ENCODE results near the gene LSM8. TPM values are rescaled to one million over a fixed set of nuclear protein-coding genes. Genes with fewer than 3 reads are reported as not detected.
"Not testable (repeated sequence)": the region's sequence is repeated elsewhere in the genome, so short reads cannot be mapped to it uniquely, and the experiment has no call there.

Gene LSM8
- total RNA-seq: 49.9 and 50.0 TPM in 2 replicates
- long read RNA-seq, full-length matches to known transcripts: 64 of 70 reads
- long read RNA-seq, partial matches to known transcripts: 2 of 70 reads
- long read RNA-seq, other reads (novel, unspliced or antisense): 4 of 70 reads

- H3K4me3 Mint-ChIP-seq: peak within 1 kb of the TSS; percentile 94
- H3K9me3 Mint-ChIP-seq: no peaks in the 10 kb centered on the region
- H3K27me3 Mint-ChIP-seq (ENCODE audit: low read depth): no peaks in the 10 kb centered on the region
- peaks cover 10% of the 10 kb centered on the region for H3K36me3 Mint-ChIP-seq (ENCODE audit: low read depth)
- TF ChIP-seq CTCF (conservative IDR thresholded peaks at IDR 0.05): no peak
- H3K4me1 Mint-ChIP-seq: peaks cover 41% of the 10 kb centered on the region
- peak within 1 kb of the TSS; percentile 99 for H3K27ac Mint-ChIP-seq (ENCODE audit: unreplicated experiment)
- peak; percentile 93 for DNase-seq (ENCODE audit: low read depth, low spot score)
Measured at GRCh38 chr7:118183786-118184564, at the start of gene LSM8. TSS of gene LSM8 (plus strand) at chr7:118184164. CDS start at chr7:118184224, 60 bp downstream.

GRCh38 chr7:118134420-118134819 is 49.5 kb upstream of the LSM8 start:
- not testable (repeated sequence) for DNase-seq (ENCODE audit: low read depth, low spot score); H3K36me3 Mint-ChIP-seq (ENCODE audit: low read depth); H3K27me3 Mint-ChIP-seq (ENCODE audit: low read depth); H3K4me3 Mint-ChIP-seq; H3K4me1 Mint-ChIP-seq; H3K27ac Mint-ChIP-seq (ENCODE audit: unreplicated experiment)
- peaks cover 10% of the 10 kb centered on the region for H3K9me3 Mint-ChIP-seq

- no peak overlapping the region for H3K4me3 Mint-ChIP-seq
- no peaks in the 10 kb centered on the region for H3K4me1 Mint-ChIP-seq
- H3K9me3 Mint-ChIP-seq: peaks cover 2% of the 10 kb centered on the region
Measured at GRCh38 chr7:118140468-118140867, 43.5 kb upstream of the LSM8 start.

GRCh38 chr7:118142012-118142411 is 42.0 kb upstream of the LSM8 start:
- peak overlapping the region; percentile 89 for H3K27ac Mint-ChIP-seq (ENCODE audit: unreplicated experiment)
- no peaks in the 10 kb centered on the region for H3K27me3 Mint-ChIP-seq (ENCODE audit: low read depth)
- no peak for TF ChIP-seq CTCF (conservative IDR thresholded peaks at IDR 0.05)
- H3K9me3 Mint-ChIP-seq: peaks cover 2% of the 10 kb centered on the region
- H3K4me3 Mint-ChIP-seq: no peak overlapping the region
- H3K4me1 Mint-ChIP-seq: no peaks in the 10 kb centered on the region
- no peaks in the 10 kb centered on the region for H3K36me3 Mint-ChIP-seq (ENCODE audit: low read depth)
- no peak for DNase-seq (ENCODE audit: low read depth, low spot score)

More at GRCh38 chr7:118140468-118140867, 43.5 kb upstream of the LSM8 start:
- TF ChIP-seq CTCF (conservative IDR thresholded peaks at IDR 0.05): no peak
- Mint-ChIP-seq H3K27me3 (ENCODE audit: low read depth) (no peaks in the 10 kb centered on the region), H3K36me3 (ENCODE audit: low read depth) (no peaks in the 10 kb centered on the region), H3K27ac (ENCODE audit: unreplicated experiment) (no peak overlapping the region)
- DNase-seq (ENCODE audit: low read depth, low spot score): no peak

- TF ChIP-seq CTCF (conservative IDR thresholded peaks at IDR 0.05): no peak
- no peaks in the 10 kb centered on the region for H3K27me3 Mint-ChIP-seq (ENCODE audit: low read depth)
- H3K9me3 Mint-ChIP-seq: no peaks in the 10 kb centered on the region
- H3K4me3 Mint-ChIP-seq: no peak overlapping the region
- H3K36me3 Mint-ChIP-seq (ENCODE audit: low read depth): no peaks in the 10 kb centered on the region
- no peaks in the 10 kb centered on the region for H3K4me1 Mint-ChIP-seq
- no peak overlapping the region for H3K27ac Mint-ChIP-seq (ENCODE audit: unreplicated experiment)
- DNase-seq (ENCODE audit: low read depth, low spot score): no peak
Measured at GRCh38 chr7:118148930-118149329, 35.0 kb upstream of the LSM8 start.

GRCh38 chr7:118149394-118149793 is 34.6 kb upstream of the LSM8 start:
- Mint-ChIP-seq H3K4me1 (no peaks in the 10 kb centered on the region), H3K27ac (ENCODE audit: unreplicated experiment) (no peak overlapping the region), H3K4me3 (no peak overlapping the region), H3K27me3 (ENCODE audit: low read depth) (no peaks in the 10 kb centered on the region), H3K36me3 (ENCODE audit: low read depth) (no peaks in the 10 kb centered on the region), H3K9me3 (no peaks in the 10 kb centered on the region)
- no peak for DNase-seq (ENCODE audit: low read depth, low spot score)
- no peak for TF ChIP-seq CTCF (conservative IDR thresholded peaks at IDR 0.05)
